Type B pancreatic cell (in vitro differentiated cells): ENCODE data around the gene SPTBN4. TPM values are rescaled to one million over a fixed set of nuclear protein-coding genes. Genes with fewer than 3 reads are reported as not detected.
A peak's percentile ranks its signal among the peaks of the same experiment; 100 is the strongest.
"Not testable (repeated sequence)": the region's sequence is repeated elsewhere in the genome, so short reads cannot be mapped to it uniquely, and the experiment has no call there.

Source experiments
- DNase-seq: peaks from one replicate; pipeline ENCODE4 v3.0.0; 2021; ENCODE audit warnings: mixed read lengths; ENCODE audit not compliant: unreplicated experiment; ENCODE audit errors: extremely low spot score
- H3K27ac Mint-ChIP-seq: 2 replicates; pipeline ENCODE4 v1.8.0; 2021; ENCODE audit warnings: mild to moderate bottlenecking, mixed read lengths
- H3K27me3 Mint-ChIP-seq: 2 replicates; pipeline ENCODE4 v1.8.0; 2021; ENCODE audit warnings: mixed read lengths
- H3K36me3 Mint-ChIP-seq: 2 replicates; pipeline ENCODE4 v1.8.0; 2021; ENCODE audit warnings: mixed read lengths
- H3K4me1 Mint-ChIP-seq: one replicate; pipeline ENCODE4 v1.8.0; 2021; ENCODE audit warnings: mixed read lengths; ENCODE audit not compliant: unreplicated experiment
- H3K4me3 Mint-ChIP-seq: 2 replicates; pipeline ENCODE4 v1.8.0; 2021; ENCODE audit warnings: mild to moderate bottlenecking, mixed read lengths
- H3K9me3 Mint-ChIP-seq: 2 replicates; pipeline ENCODE4 v1.8.0; 2021; ENCODE audit warnings: mixed read lengths
- CTCF ChIP-seq: fragments of 200-600 bp; sonication (generic); conservative IDR thresholded peaks from 2 replicates; pipeline ENCODE4 v1.5.0; 2021; ENCODE audit warnings: antibody characterized with exemption, mild to moderate bottlenecking
- total RNA-seq: library from RNA; stranded (reverse); gene quantifications from 2 replicates; pipeline ENCODE4 v1.2.1, GENCODE V29; 2021; ENCODE audit warnings: low replicate concordance

The SPTBN4 gene
- total RNA-seq, 1 donor from 2014 or later: 2.6 TPM

- no peaks in the 10 kb centered on the region for H3K9me3 Mint-ChIP-seq
- peaks cover 13% of the 10 kb centered on the region for H3K4me1 Mint-ChIP-seq
- H3K4me3 Mint-ChIP-seq: peak overlapping the region; percentile 91
- DNase-seq: no peak
- TF ChIP-seq CTCF: no peak
- H3K36me3 Mint-ChIP-seq: no peaks in the 10 kb centered on the region
- no peaks in the 10 kb centered on the region for H3K27me3 Mint-ChIP-seq
- H3K27ac Mint-ChIP-seq: peak overlapping the region; percentile 93
These were observed 42.0 kb upstream of the SPTBN4 start for GRCh38 chr19:40424637-40425449.

GRCh38 chr19:40425450-40426287 is 41.1 kb upstream of the SPTBN4 start, which contains the start of gene SERTAD1:
TSS of gene SERTAD1 (minus strand) at chr19:40425992. CDS start at chr19:40423546, 2,446 bp downstream.
- Mint-ChIP-seq H3K27ac (peak within 1 kb of the TSS; percentile 98), H3K4me3 (peak within 1 kb of the TSS; percentile 91), H3K4me1 (peaks cover 13% of the 10 kb centered on the region), H3K27me3 (no peaks in the 10 kb centered on the region), H3K36me3 (no peaks in the 10 kb centered on the region), H3K9me3 (no peaks in the 10 kb centered on the region)
- peak; percentile 100 for DNase-seq
- TF ChIP-seq CTCF: peak; percentile 95

GRCh38 chr19:40428197-40428596 is 38.6 kb upstream of the SPTBN4 start:
- not testable (repeated sequence) for DNase-seq, H3K36me3 Mint-ChIP-seq, H3K27me3 Mint-ChIP-seq, H3K9me3 Mint-ChIP-seq
- Mint-ChIP-seq H3K4me1 (peaks cover 18% of the 10 kb centered on the region), H3K27ac (peak overlapping the region; percentile 48), H3K4me3 (peak overlapping the region; percentile 58)

GRCh38 chr19:40430242-40430641 is 36.6 kb upstream of the SPTBN4 start:
- H3K27ac Mint-ChIP-seq, H3K36me3 Mint-ChIP-seq, H3K9me3 Mint-ChIP-seq, H3K4me3 Mint-ChIP-seq, DNase-seq, H3K27me3 Mint-ChIP-seq: not testable (repeated sequence)
- peaks cover 21% of the 10 kb centered on the region for H3K4me1 Mint-ChIP-seq

GRCh38 chr19:40431698-40432097 is 35.1 kb upstream of the SPTBN4 start:
- no peak for DNase-seq
- no peaks in the 10 kb centered on the region for H3K27me3 Mint-ChIP-seq
- TF ChIP-seq CTCF: no peak
- peaks cover 17% of the 10 kb centered on the region for H3K4me1 Mint-ChIP-seq
- H3K9me3 Mint-ChIP-seq: no peaks in the 10 kb centered on the region
- peak overlapping the region; percentile 23 for H3K27ac Mint-ChIP-seq
- H3K36me3 Mint-ChIP-seq: no peaks in the 10 kb centered on the region
- peak overlapping the region; percentile 41 for H3K4me3 Mint-ChIP-seq

GRCh38 chr19:40432760-40433159 is 34.0 kb upstream of the SPTBN4 start:
- not testable (repeated sequence) for H3K9me3 Mint-ChIP-seq, H3K36me3 Mint-ChIP-seq, DNase-seq, H3K27me3 Mint-ChIP-seq
- H3K4me3 Mint-ChIP-seq: peak overlapping the region; percentile 88
- peak overlapping the region; percentile 100 for H3K27ac Mint-ChIP-seq
- H3K4me1 Mint-ChIP-seq: peaks cover 17% of the 10 kb centered on the region
